GM19468 (cell line): ENCODE measurements around the gene NLRP6.
"Not testable (repeated sequence)": the region's sequence is repeated elsewhere in the genome, so short reads cannot be mapped to it uniquely, and the experiment has no call there.

ENCODE experiments used
- ATAC-seq: cut with Tn5 transposase; IDR thresholded peaks from one replicate; pipeline ENCODE4 v1.9.1; 2021; ENCODE audit warnings: mild to moderate bottlenecking, moderate library complexity, moderate number of reproducible peaks; ENCODE audit not compliant: unreplicated experiment; ENCODE audit errors: extremely low read depth

Gene NLRP6

GRCh38 chr11:333616-334263 is 55.5 kb downstream of the NLRP6 start:
- ATAC-seq, result not testable (repeated sequence)

- no peak for ATAC-seq
Measured at GRCh38 chr11:334264-334994, 56.2 kb downstream of the NLRP6 start.
